Calu3 (cell line): ENCODE data around the gene POLA1. TPM values are rescaled to one million over a fixed set of nuclear protein-coding genes. Genes with fewer than 3 reads are reported as not detected.

Source experiments
- BruUV-seq: library from RNA; stranded (reverse); fragments of 400-500 nt; replicated peaks from 2 replicates; lab custom pipeline; 2021; lab: Mats Ljungman, UMichigan
- CTCF ChIA-PET: fragments of 300-600 bp; sonication (Branson Sonifier 250); formaldehyde crosslinking; loops from one replicate; lab custom pipeline; 2022; ENCODE audit warnings: antibody characterized with exemption; lab: Charles Lee
- DNase-seq: peaks from one replicate; pipeline ENCODE4 v3.0.0; 2022
- H3K27ac Mint-ChIP-seq: one replicate; pipeline ENCODE4 v1.8.0; 2022; ENCODE audit warnings: mixed read lengths; ENCODE audit not compliant: unreplicated experiment
- H3K27me3 Mint-ChIP-seq: one replicate; pipeline ENCODE4 v1.8.0; 2022; ENCODE audit warnings: mixed read lengths; ENCODE audit not compliant: unreplicated experiment
- H3K36me3 Mint-ChIP-seq: one replicate; pipeline ENCODE4 v1.8.0; 2022; ENCODE audit warnings: mild to moderate bottlenecking, moderate library complexity, mixed read lengths; ENCODE audit not compliant: insufficient read depth, unreplicated experiment
- H3K4me1 Mint-ChIP-seq: one replicate; pipeline ENCODE4 v1.8.0; 2022; ENCODE audit warnings: mild to moderate bottlenecking, low read depth, mixed read lengths; ENCODE audit not compliant: unreplicated experiment
- H3K4me3 Mint-ChIP-seq: one replicate; pipeline ENCODE4 v1.8.0; 2022; ENCODE audit warnings: mild to moderate bottlenecking, low read depth, moderate library complexity, mixed read lengths; ENCODE audit not compliant: unreplicated experiment
- H3K9me3 Mint-ChIP-seq: one replicate; pipeline ENCODE4 v1.8.0; 2022; ENCODE audit warnings: low read depth, mixed read lengths; ENCODE audit not compliant: unreplicated experiment
- CTCF ChIP-seq: fragments of 200-600 bp; IDR thresholded peaks from one replicate; pipeline ENCODE4 v1.8.0; 2022; ENCODE audit warnings: antibody characterized with exemption; ENCODE audit not compliant: unreplicated experiment
- intact Hi-C: fragments of 100-400 bp; cut with micrococcal nuclease; formaldehyde crosslinking; loops from one replicate; pipeline ENCODE4 v1.10.0; 2022; ENCODE audit not compliant: unreplicated experiment
- total RNA-seq: library from RNA; stranded (reverse); gene quantifications from 2 replicates; pipeline ENCODE4 v1.2.3, GENCODE V29; 2022

The POLA1 gene
- total RNA-seq, 1 experiment from 2014 or later = 25.2 TPM

GRCh38 chrX:25023908-25024307, 330.2 kb downstream of the POLA1 start:
- Mint-ChIP-seq H3K4me1 (no peaks in the 10 kb centered on the region), H3K4me3 (no peak overlapping the region), H3K27me3 (peaks cover 53% of the 10 kb centered on the region), H3K9me3 (no peaks in the 10 kb centered on the region), H3K36me3 (no peaks in the 10 kb centered on the region), H3K27ac (no peak overlapping the region)
- TF ChIP-seq CTCF = no peak
- no peak for DNase-seq
- intact Hi-C loops = loop anchor here (5.0 kb wide), 1 partner anchor 187 kb away; no protein-coding TSS in a partner anchor
- BruUV-seq = no TSS peak
- CTCF ChIA-PET = no interaction called here

- no peak for TF ChIP-seq CTCF
Measured at GRCh38 chrX:25025615-25026014, 331.9 kb downstream of the POLA1 start.

GRCh38 chrX:25026576-25026975, 332.9 kb downstream of the POLA1 start:
- Mint-ChIP-seq H3K27me3 (peaks cover 27% of the 10 kb centered on the region), H3K4me1 (no peaks in the 10 kb centered on the region), H3K27ac (no peak overlapping the region), H3K4me3 (no peak overlapping the region), H3K9me3 (no peaks in the 10 kb centered on the region), H3K36me3 (no peaks in the 10 kb centered on the region)
- no peak for TF ChIP-seq CTCF
- no peak for DNase-seq
- intact Hi-C loops = no loop called here
- BruUV-seq = no TSS peak
- CTCF ChIA-PET = no interaction called here

More at GRCh38 chrX:25025615-25026014, 331.9 kb downstream of the POLA1 start:
- Mint-ChIP-seq H3K27ac (no peak overlapping the region), H3K9me3 (no peaks in the 10 kb centered on the region), H3K27me3 (peaks cover 36% of the 10 kb centered on the region), H3K36me3 (no peaks in the 10 kb centered on the region), H3K4me1 (no peaks in the 10 kb centered on the region), H3K4me3 (no peak overlapping the region)
- no peak for DNase-seq
- intact Hi-C loops = no loop called here
- no TSS peak for BruUV-seq
- CTCF ChIA-PET = no interaction called here

- H3K4me3 Mint-ChIP-seq = peak overlapping the region; percentile 48
- intact Hi-C loops = no loop called here
- peak; percentile 21 for DNase-seq
- no peaks in the 10 kb centered on the region for H3K36me3 Mint-ChIP-seq
- H3K27me3 Mint-ChIP-seq = peaks cover 12% of the 10 kb centered on the region
- no peak for TF ChIP-seq CTCF
- H3K9me3 Mint-ChIP-seq = no peaks in the 10 kb centered on the region
- CTCF ChIA-PET = interaction anchor here (0.5 to 1.3 kb wide), 2 partner anchors 115 to 211 kb away, joined by 3 to 5 read pairs; no protein-coding TSS in a partner anchor
- BruUV-seq = no TSS peak
- peak overlapping the region; percentile 64 for H3K27ac Mint-ChIP-seq
- H3K4me1 Mint-ChIP-seq = no peaks in the 10 kb centered on the region
Measured at GRCh38 chrX:25028726-25029125, 335.0 kb downstream of the POLA1 start.
